ENCODE results near the gene KCNN3.

The KCNN3 gene

GRCh38 chr1:154659823-154660592, 210.1 kb downstream of the KCNN3 start:
- DNase-seq (ENCODE audit: low spot score), result no peak

GRCh38 chr1:154657556-154657955, 212.5 kb downstream of the KCNN3 start:
- DNase-seq (ENCODE audit: low spot score), result no peak

- DNase-seq (ENCODE audit: low spot score), result no peak
Observed at GRCh38 chr1:154652893-154653292, 217.2 kb downstream of the KCNN3 start.

All from activated CD4-positive, alpha-beta T cell treated with anti-CD3 and anti-CD28 coated beads, Interleukin-2, Interleukin-4, amounts not matched to agents 100 ng/mL and 50 ng/mL, durations not matched to agents 16 hours and 8 hours (primary cell).